BJ (cell line): Measurements from ENCODE around the gene SLCO3A1. TPM values are rescaled to one million over a fixed set of nuclear protein-coding genes. Genes with fewer than 3 reads are reported as not detected.

ENCODE experiments used
- CTCF ChIA-PET: fragments of 350-600 bp; formaldehyde crosslinking; extraction: SDS; loops from one replicate; lab custom pipeline; 2021; ENCODE audit warnings: antibody characterized with exemption, inconsistent platforms; lab: Yijun Ruan, JAX
- POLR2A ChIA-PET: fragments of 300-600 bp; sonication (Branson Sonifier 250); formaldehyde crosslinking; extraction: SDS; loops from one replicate; lab custom pipeline; 2021; ENCODE audit warnings: antibody characterized with exemption; lab: Charles Lee
- DNase-seq: peaks from one replicate; pipeline ENCODE4 v3.0.0-alpha.2; 2011; ENCODE audit warnings: low read depth
- H3K27me3 ChIP-seq: 2 replicates; pipeline ENCODE4 v1.6.0; 2011; ENCODE audit warnings: low read length; ENCODE audit not compliant: control insufficient read depth, insufficient read depth
- H3K36me3 ChIP-seq: 2 replicates; pipeline ENCODE4 v1.5.1; 2011; ENCODE audit warnings: low read length; ENCODE audit not compliant: control insufficient read depth, insufficient read depth
- H3K4me3 ChIP-seq: 2 replicates; pipeline ENCODE4 v1.5.1; 2011; ENCODE audit warnings: low read depth, mild to moderate bottlenecking, control low read depth, low read length
- CTCF ChIP-seq: IDR thresholded peaks from 2 replicates; pipeline ENCODE4 v1.5.1; 2011; ENCODE audit warnings: low read depth, mild to moderate bottlenecking, control low read depth, inconsistent platforms, low read length, moderate library complexity; ENCODE audit not compliant: insufficient read depth
- polyA plus RNA-seq: library from polyadenylated mRNA; depleted of rRNA; stranded (reverse); fragments of >200 nt; gene quantifications from 2 replicates; pipeline ENCODE4 v1.2.3, GENCODE V29; 2011

SLCO3A1 gene
- polyA plus RNA-seq, 1 experiment, result 7.8 TPM

- TF ChIP-seq CTCF, result no peak
- ChIA-PET CTCF (interaction anchor here (1.0 to 2.2 kb wide), 2 partner anchors 23 to 113 kb away, joined by 4 to 8 read pairs; partner anchors contain the start of gene SLCO3A1), POLR2A (no interaction called here)
- Histone ChIP-seq H3K4me3 (no peak overlapping the region), H3K36me3 (no peaks in the 10 kb centered on the region), H3K27me3 (no peaks in the 10 kb centered on the region)
- DNase-seq, result no peak
Observed at GRCh38 chr15:91965501-91966193, 112.1 kb downstream of the SLCO3A1 start.

GRCh38 chr15:91966194-91966552 is 112.7 kb downstream of the SLCO3A1 start:
- ChIA-PET CTCF (interaction anchor here (1.0 to 2.2 kb wide), 2 partner anchors 24 to 113 kb away, joined by 4 to 8 read pairs; partner anchors contain the start of gene SLCO3A1), POLR2A (no interaction called here)
- no peaks in the 10 kb centered on the region for H3K27me3 ChIP-seq
- no peak for TF ChIP-seq CTCF
- no peak for DNase-seq
- H3K4me3 ChIP-seq, result no peak overlapping the region
- H3K36me3 ChIP-seq, result no peaks in the 10 kb centered on the region

- no peak overlapping the region for H3K4me3 ChIP-seq
- H3K27me3 ChIP-seq, result no peaks in the 10 kb centered on the region
- DNase-seq, result no peak
- POLR2A ChIA-PET, result no interaction called here
- H3K36me3 ChIP-seq, result no peaks in the 10 kb centered on the region
- CTCF ChIA-PET, result no interaction called here
- TF ChIP-seq CTCF, result no peak
Observed at GRCh38 chr15:91967935-91968606, 114.6 kb downstream of the SLCO3A1 start.

DNA sequence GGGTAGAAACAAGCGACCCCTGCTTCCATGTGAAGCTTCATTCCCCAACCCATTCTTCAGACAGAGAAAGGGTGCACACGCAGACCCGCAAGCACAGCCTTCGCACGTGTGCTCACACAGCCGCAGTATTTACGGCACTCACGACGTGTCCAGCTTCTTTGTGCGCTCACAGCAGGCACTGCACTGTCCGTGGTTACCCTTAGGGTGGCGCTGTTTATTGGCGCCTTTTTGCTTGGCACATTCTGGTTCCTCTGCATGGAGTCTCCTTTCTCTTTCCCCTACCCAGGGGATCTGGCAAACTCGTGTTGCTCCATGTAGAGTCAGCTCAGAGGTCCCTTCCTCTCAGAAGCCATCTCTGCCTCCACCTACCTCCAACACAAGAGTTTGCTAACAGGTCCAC is 115.1 kb downstream of the SLCO3A1 start:
- DNase-seq, result no peak
- ChIA-PET CTCF (no interaction called here), POLR2A (no interaction called here)
- no peak overlapping the region for H3K4me3 ChIP-seq
- H3K36me3 ChIP-seq, result no peaks in the 10 kb centered on the region
- no peaks in the 10 kb centered on the region for H3K27me3 ChIP-seq
- no peak for TF ChIP-seq CTCF

- ChIA-PET POLR2A (no interaction called here), CTCF (interaction anchor here (1.0 to 1.2 kb wide), 2 partner anchors 12 to 107 kb away, joined by 3 to 5 read pairs; no protein-coding TSS in a partner anchor)
- no peak for TF ChIP-seq CTCF
Observed at GRCh38 chr15:91970142-91970541, 116.6 kb downstream of the SLCO3A1 start.

More at GRCh38 chr15:91970142-91970541, 116.6 kb downstream of the SLCO3A1 start:
- no peak overlapping the region for H3K4me3 ChIP-seq
- H3K27me3 ChIP-seq, result no peaks in the 10 kb centered on the region
- H3K36me3 ChIP-seq, result no peaks in the 10 kb centered on the region
- no peak for DNase-seq
